ENCODE measurements around the gene CLCN7.

The CLCN7 gene

GRCh38 chr16:1518626-1519135 lies 43.9 kb upstream of the CLCN7 start:
- no peak for TF ChIP-seq CTCF (IDR thresholded peaks at IDR 0.05)
- Mint-ChIP-seq H3K36me3 (ENCODE audit: low read depth) (peaks cover 53% of the 10 kb centered on the region), H3K4me3 (no peak overlapping the region)

DNA sequence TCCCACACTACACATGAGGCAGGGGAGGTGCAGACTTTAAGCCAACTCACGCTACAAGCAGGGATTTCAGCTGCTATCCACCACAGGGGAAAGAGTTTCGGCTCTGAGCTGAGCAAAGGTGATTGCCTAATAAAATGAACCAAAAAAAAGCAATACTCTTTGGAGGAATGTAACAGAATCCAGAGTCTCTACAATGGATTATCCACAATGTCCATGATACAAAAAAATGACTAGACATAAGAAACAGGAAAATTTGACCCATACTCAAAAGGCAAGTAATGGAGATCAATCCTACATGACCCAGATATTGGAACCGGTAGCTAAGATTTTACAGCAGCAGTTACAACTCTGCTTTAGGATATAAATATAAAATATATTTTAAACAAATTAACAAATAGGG lies 39.7 kb upstream of the CLCN7 start:
- Mint-ChIP-seq H3K9me3 (peaks cover 44% of the 10 kb centered on the region), H3K4me3 (no peak overlapping the region)
- no peak for TF ChIP-seq CTCF (IDR thresholded peaks at IDR 0.05)

More at GRCh38 chr16:1518626-1519135, 43.9 kb upstream of the CLCN7 start:
- no peaks in the 10 kb centered on the region for H3K4me1 Mint-ChIP-seq
- no peaks in the 10 kb centered on the region for H3K27me3 Mint-ChIP-seq (ENCODE audit: low read depth, poor library complexity)
- DNase-seq = no peak
- H3K27ac Mint-ChIP-seq = no peak overlapping the region
- H3K9me3 Mint-ChIP-seq = peaks cover 29% of the 10 kb centered on the region

GRCh38 chr16:1512774-1513173 lies 37.9 kb upstream of the CLCN7 start:
- H3K4me3 Mint-ChIP-seq = no peak overlapping the region
- H3K36me3 Mint-ChIP-seq (ENCODE audit: low read depth) = peaks cover 54% of the 10 kb centered on the region
- peaks cover 7% of the 10 kb centered on the region for H3K4me1 Mint-ChIP-seq
- no peak for TF ChIP-seq CTCF (IDR thresholded peaks at IDR 0.05)
- no peak overlapping the region for H3K27ac Mint-ChIP-seq
- H3K27me3 Mint-ChIP-seq (ENCODE audit: low read depth, poor library complexity) = no peaks in the 10 kb centered on the region
- H3K9me3 Mint-ChIP-seq = peaks cover 44% of the 10 kb centered on the region
- no peak for DNase-seq

More for the DNA sequence above, 39.7 kb upstream of the CLCN7 start:
- no peak for DNase-seq
- H3K27ac Mint-ChIP-seq = no peak overlapping the region
- H3K36me3 Mint-ChIP-seq (ENCODE audit: low read depth) = peaks cover 65% of the 10 kb centered on the region
- no peaks in the 10 kb centered on the region for H3K27me3 Mint-ChIP-seq (ENCODE audit: low read depth, poor library complexity)
- peaks cover 7% of the 10 kb centered on the region for H3K4me1 Mint-ChIP-seq

DNA sequence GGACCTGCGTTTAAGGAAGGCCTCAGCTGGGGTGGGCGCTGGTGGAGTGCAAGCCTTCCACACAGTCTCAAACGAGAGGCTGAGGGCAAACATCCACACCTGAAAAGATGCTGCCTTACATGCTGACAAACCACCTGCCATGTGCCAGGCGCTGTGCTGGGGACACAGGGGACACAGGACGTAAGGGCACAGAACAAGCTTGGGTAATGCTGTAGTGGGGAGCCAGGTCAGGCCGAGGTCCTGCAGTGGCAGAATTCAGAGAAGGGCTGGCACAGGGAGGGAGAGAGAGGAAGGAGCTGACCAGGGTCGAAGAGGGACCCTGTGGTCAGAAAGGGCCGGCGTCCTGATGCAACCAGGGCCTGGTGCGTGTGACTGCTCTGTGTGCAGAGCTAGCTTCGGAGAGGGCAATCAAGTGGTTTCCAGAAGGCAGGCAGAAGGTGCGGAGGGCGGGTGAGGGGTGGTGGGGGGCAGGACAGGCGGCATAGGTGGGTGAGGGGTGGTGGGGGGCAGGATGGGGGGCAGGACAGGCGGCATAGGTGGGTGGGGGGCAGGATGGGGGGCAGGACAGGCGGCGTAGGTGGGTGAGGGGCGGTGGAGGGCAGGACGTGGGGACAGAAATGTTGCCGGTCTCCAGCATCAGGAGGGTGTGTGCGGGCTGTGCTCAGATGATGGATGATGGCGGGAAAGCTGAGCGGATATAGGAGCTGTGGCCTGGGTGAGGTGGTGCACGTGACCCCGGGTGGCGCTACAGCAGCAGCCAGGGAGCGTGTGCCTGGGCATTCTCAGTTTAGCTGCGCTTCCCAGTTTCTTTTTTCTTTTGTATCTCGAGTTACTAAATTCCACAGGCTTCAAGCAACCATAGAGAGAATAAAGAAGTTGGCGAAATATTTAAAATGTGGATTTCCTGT lies 37.1 kb upstream of the CLCN7 start:
- peak overlapping the region; percentile 58 for H3K27ac Mint-ChIP-seq

DNA sequence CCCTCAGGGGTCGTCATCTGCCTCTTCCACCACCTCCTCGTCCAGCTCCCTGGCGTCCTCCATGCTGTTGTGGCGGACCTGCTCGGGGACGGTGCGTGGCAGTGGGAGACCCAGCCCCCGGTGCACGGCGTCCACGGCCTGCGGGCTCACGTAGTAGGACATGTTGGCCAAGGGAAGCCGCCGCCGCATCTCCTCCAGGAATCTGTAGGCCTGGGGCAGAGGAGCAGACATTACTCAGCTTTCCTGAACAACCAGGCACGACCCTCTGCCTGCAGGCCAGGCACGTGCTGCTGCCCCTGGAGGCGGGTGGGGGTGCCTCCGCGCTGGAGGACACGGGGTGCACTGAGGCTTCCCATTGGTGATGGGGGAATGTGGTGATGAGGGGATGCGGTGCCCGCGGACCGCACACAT lies 36.1 kb upstream of the CLCN7 start:
- DNase-seq = no peak
- Mint-ChIP-seq H3K4me3 (no peak overlapping the region), H3K4me1 (peaks cover 7% of the 10 kb centered on the region), H3K9me3 (peaks cover 36% of the 10 kb centered on the region), H3K36me3 (ENCODE audit: low read depth) (peaks cover 50% of the 10 kb centered on the region), H3K27ac (no peak overlapping the region), H3K27me3 (ENCODE audit: low read depth, poor library complexity) (no peaks in the 10 kb centered on the region)
- TF ChIP-seq CTCF (IDR thresholded peaks at IDR 0.05) = no peak

More for the DNA sequence above, 37.1 kb upstream of the CLCN7 start:
- DNase-seq = no peak
- H3K9me3 Mint-ChIP-seq = peaks cover 44% of the 10 kb centered on the region
- H3K36me3 Mint-ChIP-seq (ENCODE audit: low read depth) = peaks cover 60% of the 10 kb centered on the region
- no peak overlapping the region for H3K4me3 Mint-ChIP-seq
- H3K27me3 Mint-ChIP-seq (ENCODE audit: low read depth, poor library complexity) = no peaks in the 10 kb centered on the region
- peaks cover 7% of the 10 kb centered on the region for H3K4me1 Mint-ChIP-seq
- TF ChIP-seq CTCF (IDR thresholded peaks at IDR 0.05) = no peak
